Stimulated activated CD8-positive, alpha-beta memory T cell treated with anti-CD3 and anti-CD28 coated beads, Interleukin-15, amount 100 ng/mL, for 1 hour (primary cell): ENCODE measurements around the gene DUSP2.

Experiments
- DNase-seq: peaks from one replicate; pipeline ENCODE4 v3.0.0-alpha.2; 2020; ENCODE audit warnings: low read depth

Gene DUSP2

DNA sequence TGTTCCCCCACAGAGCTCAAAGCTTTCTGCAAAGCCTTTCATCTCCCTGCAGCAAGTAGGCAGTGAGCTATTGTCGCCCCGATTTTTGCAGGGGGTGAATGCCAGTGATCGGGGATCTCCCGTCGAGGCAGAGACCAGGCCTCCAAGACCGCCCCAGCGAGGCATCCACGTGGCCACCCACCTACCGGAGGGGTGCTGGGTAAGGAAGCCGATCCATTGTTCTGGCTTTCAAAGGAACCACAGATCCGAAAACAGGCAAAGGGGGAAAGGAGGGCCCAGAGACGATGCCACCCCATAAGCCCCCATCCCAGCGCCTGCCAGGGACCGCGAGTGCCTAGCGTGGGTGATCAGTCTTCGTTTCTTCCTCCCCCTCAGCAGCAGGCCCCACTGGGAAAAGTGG lies 31.3 kb downstream of the DUSP2 start:
- DNase-seq: no peak

DNA sequence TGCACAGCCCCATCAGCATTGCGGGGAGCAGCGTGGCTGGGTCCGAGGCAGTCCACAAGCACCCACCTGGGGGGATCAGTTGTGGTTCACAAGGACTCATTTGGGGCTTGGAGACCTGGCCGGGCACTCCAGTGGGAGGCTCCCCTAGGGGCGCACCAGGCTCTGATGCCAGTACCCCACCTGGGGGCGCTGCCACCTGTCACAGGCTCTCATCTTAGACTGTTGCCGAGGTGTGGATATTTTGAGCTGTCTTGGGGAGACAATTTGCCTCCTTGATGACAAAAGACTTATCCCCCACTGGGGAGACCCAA lies 31.9 kb downstream of the DUSP2 start:
- DNase-seq: no peak

DNA sequence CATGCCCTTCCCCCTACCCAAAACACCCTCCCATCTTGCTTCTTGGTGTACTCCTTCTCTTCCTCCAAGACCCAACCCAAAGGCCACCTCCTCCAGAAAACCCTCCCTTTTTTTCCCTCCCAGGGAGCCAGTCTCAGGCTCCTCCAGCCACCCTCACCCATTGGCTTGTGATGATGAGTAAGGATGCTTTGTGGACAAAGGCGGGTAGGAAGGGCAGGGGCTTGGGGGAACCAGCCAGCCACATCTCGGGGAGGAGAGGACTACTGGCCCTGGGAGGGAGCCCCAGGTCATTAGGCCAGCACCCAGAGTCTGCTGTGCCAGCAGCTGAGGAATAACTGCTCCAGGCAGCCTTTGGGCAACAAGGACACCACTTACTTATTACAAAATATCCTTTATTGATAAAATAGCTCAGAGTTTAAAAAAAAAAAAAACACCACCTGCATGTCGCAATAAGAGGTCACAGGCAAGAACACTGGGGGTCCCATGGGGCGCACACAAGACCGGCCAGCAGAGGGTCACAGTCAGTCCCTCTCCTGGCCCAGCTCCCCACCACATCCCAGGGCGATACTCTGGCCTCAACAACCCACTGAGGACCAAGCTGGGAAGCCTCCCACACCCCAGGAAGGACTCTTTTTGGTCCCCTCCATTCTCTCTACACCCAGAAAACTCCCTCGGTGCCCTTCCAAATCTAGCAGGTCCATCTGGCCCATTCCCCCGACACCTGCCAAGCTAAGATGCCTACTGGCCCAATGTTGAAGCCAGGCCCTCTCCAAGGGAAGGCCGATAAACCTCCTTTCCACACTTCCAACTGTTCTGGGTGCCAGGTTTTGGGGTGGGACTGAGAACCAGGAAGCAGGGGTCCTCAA lies 32.5 kb downstream of the DUSP2 start:
- DNase-seq: no peak

DNA sequence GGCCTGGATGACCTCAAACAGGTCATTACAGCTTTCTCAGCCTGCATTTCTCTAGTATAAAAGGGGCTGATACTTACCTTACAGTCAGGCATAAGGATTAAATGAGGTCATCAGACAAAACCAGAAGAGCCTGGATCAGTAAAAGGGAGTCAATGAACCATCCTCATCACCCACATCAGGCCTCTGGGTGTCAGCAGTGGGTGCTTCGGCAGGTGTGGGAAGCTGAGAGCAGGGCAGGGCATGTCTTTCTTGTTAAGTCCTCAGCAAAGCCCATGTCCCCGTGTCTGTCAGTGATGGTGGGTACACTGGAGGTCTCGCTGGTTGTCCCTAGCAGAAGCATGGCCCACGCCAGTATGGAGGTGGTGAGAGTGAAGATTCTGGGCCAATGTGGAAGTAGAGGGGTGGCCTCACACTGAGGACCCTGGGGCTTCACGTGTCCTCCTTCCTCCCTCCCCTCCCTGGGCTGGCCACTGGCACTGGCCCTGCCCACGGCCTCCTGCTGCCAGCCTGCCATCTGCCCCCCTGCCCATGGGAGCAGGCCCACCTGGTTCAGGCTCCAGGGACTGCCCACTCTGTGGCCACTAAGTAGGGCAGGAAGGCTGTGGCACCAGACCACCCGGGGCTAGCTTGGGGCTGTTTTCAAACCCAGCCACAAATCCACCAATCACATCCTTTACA lies 33.3 kb downstream of the DUSP2 start:
- no peak for DNase-seq

DNA sequence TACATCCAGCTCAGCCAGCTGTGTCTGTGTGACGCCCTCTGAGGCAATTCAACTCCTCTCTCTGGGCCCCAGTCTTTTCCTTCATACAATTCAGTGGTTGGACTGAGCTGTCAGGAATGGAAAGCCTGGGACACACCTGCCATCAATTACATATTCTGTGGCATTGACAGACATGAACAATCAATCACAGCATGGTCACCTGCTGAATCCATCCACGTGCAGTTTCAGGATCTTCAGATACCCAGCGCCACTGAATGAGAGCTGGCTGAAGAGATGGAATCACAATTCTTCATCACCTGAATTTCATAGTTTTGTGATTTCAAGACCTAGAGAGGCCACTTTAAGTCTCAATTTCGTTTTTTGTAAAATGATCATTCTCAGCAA lies 34.0 kb downstream of the DUSP2 start:
- DNase-seq: no peak

- DNase-seq: no peak
Measured at GRCh38 chr2:96110621-96111256, 34.5 kb downstream of the DUSP2 start.

DNA sequence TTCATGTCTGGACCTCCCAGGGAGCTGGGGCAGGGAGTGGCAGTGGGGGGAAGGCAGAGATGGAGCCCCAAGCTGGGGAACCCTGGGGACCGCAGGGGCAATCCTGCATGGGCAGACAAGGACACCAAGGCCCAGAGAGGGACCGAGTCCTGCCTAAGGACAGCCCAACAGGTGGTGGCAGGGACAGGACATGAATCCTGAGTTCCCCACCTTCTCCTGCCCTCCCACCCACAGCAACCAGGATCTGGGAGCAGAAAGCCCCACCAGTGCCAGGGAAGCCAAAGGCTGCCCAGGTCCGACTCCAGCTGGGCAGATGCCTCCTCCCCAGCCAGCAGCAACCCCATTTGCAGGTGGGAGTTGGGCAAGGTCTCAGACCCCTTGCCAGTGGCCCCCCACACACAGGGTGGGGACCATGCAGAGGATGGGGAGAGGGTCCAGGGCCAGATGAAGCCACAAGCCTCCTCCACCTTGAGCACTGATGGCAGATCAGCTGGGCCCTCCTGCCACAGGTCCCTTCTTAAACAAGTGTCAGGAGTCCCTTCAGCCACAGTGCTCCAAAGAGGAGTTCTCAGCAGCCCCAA lies 35.2 kb downstream of the DUSP2 start:
- no peak for DNase-seq

GRCh38 chr2:96109361-96109680 lies 35.9 kb downstream of the DUSP2 start:
- no peak for DNase-seq

DNA sequence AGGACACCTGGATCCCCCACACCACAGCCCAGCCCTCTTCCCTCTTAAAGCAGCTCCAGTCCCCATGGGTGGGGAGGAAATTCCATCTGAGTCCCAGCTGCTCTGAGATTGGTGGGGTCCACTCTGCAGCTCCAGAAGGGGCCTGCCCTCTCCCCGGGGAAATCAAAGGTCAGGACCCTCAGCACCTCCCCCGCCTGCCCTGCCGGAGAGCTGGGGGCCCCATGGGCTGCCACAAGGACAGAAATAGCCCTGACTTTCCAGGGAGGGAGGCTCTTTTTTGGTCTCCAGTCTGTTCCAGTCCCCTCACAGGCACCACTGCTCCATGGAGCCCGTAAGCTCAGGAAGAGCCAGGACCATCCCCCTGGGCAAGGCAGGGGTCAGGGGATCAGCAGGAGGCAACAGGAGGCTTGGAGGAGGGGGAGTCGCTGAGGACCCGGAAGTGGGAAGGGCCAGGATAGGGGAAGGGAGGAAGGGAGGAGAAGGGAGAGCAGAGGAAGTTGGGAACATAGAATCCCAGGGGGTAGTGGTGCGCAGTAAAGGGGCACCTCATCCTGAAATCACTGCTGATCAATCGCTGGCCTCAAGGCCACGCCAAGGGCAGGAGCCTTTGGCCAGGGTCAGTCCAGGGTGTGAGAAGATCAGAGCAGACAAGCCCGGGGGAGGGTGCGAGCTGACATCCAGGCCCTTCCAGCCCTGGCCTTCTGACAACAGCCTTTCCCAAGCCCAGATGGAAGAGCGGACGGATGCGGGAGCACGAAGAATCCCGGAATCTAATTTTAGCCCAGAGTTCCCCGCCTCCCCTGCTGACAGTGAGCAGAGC lies 36.5 kb downstream of the DUSP2 start:
- no peak for DNase-seq

DNA sequence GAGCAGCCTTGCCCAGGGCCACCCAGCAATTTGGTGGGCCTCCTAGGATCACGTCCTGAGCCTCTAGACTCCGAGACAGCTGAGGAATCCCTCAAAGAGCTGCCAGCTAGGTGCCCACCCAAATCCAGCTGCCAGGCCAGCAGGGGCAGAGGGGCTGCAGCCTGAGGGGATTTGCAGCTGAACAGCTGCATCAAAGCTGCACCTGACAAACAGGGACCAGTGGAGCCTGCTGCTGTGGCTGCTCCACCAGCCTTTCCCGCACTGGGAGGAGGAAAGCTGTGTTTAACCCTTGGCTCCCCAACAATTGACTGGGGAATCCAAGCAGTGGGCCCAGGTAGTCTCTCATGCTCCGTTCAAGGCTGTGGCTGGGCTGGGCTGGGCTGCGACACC lies 37.1 kb downstream of the DUSP2 start:
- no peak for DNase-seq

GRCh38 chr2:96107708-96108065 lies 37.6 kb downstream of the DUSP2 start:
- no peak for DNase-seq

GRCh38 chr2:96106991-96107707 lies 38.1 kb downstream of the DUSP2 start:
- no peak for DNase-seq

- no peak for DNase-seq
Measured at GRCh38 chr2:96105994-96106715, 39.1 kb downstream of the DUSP2 start.

- no peak for DNase-seq
Measured at GRCh38 chr2:96105152-96105915, 39.9 kb downstream of the DUSP2 start.

DNA sequence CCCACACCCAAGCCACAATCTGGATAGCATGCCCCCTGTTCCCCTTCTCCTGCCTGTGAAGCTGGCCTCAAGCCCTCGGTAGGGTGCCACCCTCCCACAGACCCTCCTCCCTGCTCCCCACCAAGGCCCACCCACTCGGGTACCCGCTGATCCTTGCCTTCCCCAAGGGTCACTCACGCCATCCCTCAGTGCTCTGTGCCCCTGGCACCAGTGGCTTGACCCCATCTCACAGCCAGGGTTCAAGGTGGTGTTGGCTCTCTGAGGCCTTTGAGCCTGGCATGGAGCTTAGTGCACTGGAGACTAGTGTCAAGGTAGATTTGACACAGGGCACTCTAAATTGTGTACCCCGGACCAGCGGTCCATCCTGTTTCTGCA lies 40.8 kb downstream of the DUSP2 start:
- DNase-seq: no peak

GRCh38 chr2:96103761-96104486 lies 41.3 kb downstream of the DUSP2 start:
- no peak for DNase-seq

- DNase-seq: no peak
Measured at GRCh38 chr2:96103187-96103601, 42.0 kb downstream of the DUSP2 start.

GRCh38 chr2:96102596-96103186 lies 42.5 kb downstream of the DUSP2 start:
- no peak for DNase-seq

GRCh38 chr2:96100893-96101304 lies 44.3 kb downstream of the DUSP2 start:
- no peak for DNase-seq
